NCI-H2107 (cell line): ENCODE results near the gene CTXN1.
"Not testable (repeated sequence)": the region's sequence is repeated elsewhere in the genome, so short reads cannot be mapped to it uniquely, and the experiment has no call there.

ENCODE experiments used
- DNase-seq: peaks from one replicate; lab custom pipeline; 2025; lab: John Stamatoyannopoulos, UW

Gene CTXN1

DNA sequence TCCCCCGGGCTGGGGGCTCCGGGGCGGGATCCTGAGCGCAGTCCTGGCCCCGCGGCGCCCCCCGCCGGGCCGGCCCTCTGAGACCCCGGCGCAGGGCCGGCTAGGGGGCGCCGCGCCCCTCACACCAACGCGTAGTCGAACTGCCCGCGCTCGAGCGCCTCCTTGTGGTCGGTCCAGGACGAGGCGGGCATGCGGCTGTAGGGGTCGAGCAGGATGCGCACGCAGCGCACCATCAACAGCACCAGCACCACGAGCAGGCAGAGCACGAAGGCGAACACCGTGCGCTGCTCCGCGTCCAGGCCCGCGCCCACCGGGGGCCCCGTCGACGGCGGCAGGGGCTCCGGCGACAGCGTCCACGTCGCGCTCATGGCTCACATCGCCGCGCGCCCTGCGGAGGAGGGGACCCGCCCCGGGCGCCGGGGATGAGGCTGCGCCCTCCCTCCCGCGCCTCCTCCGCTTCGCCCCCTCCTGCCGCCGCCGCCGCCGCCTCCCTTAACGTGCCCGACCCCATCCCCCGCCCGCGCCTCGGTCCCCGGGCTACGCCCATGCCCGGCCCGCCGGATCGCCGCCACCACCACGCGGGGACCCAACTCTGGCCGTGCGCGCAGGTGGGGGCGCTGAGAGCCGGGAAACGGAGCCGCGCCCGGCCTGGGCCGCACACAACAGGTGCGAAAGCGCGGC lies 624 bp downstream of the CTXN1 start:
- peak; percentile 17 for DNase-seq

DNA sequence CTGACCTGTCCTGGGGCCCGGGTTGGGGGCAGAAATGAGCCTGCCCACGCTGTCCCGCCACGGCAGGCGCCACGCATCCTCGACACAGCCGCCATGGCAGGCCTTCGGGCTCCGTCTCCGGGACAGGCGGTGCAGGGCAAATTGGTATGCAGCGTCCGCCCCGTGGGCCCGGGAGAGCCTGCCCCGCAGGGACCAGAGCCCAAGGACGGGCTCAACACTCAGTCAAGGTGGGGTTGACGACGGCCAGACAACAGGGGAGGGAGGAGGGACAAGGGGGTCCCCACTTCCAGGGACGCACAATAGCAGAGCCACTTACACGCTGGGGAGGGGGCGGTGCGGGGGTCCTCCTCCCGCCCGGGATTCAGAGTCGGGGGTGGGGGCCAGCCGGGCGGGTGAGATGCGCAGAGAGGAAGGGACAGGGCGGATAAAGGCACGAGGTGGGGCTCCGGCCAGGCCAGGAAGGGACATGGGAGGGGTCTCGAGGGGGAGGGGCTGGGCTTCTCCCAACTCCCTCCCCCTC lies 1.2 kb downstream of the CTXN1 start:
- no peak for DNase-seq

- DNase-seq = no peak
These were observed 1.7 kb downstream of the CTXN1 start for GRCh38 chr19:7924241-7924640.

DNA sequence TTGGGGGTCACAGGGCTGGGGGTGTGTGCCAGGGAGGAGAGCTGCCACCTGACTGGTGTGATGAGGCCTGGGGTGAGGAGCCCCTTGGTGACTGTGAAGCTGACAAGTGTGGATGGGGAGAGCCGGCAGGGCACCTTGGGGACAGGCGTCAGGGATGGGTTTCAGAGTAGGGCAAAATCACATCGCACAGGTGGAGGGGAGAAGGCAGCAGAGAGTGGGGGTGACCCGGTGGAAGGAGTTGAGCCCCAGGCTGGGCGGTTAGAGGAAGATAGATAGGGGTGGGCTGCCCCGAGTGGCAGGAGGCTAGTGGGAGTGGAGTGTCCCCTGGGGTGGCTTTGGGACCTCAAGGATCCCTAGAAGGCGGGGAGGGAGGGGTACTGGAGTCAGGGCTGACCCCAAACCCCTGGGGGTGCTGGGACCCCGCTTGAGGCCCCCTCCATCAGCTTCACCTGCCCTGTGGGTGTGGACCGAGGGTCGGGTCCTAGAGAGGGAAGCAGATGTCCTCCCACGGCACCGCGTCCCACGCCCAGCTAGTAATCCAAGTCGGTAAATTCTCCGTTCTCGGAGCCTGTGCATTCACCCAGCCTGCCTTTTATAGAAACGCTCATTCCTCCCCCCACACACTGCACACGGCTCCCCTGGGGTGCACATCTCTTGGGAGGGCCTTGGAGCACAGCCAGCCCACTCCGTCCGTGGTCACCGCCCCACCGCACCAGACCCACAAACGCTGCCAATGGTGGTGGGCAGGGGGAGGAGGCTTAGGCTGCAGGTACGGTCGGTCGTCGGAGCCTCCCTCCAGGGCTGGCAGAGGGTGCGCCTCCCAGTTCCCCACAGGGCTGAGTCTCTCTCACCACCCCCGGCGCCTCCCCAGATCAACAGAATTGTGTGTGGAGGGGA lies 2.4 kb downstream of the CTXN1 start:
- no peak for DNase-seq

GRCh38 chr19:7922836-7923195 lies 3.1 kb downstream of the CTXN1 start:
- no peak for DNase-seq

DNA sequence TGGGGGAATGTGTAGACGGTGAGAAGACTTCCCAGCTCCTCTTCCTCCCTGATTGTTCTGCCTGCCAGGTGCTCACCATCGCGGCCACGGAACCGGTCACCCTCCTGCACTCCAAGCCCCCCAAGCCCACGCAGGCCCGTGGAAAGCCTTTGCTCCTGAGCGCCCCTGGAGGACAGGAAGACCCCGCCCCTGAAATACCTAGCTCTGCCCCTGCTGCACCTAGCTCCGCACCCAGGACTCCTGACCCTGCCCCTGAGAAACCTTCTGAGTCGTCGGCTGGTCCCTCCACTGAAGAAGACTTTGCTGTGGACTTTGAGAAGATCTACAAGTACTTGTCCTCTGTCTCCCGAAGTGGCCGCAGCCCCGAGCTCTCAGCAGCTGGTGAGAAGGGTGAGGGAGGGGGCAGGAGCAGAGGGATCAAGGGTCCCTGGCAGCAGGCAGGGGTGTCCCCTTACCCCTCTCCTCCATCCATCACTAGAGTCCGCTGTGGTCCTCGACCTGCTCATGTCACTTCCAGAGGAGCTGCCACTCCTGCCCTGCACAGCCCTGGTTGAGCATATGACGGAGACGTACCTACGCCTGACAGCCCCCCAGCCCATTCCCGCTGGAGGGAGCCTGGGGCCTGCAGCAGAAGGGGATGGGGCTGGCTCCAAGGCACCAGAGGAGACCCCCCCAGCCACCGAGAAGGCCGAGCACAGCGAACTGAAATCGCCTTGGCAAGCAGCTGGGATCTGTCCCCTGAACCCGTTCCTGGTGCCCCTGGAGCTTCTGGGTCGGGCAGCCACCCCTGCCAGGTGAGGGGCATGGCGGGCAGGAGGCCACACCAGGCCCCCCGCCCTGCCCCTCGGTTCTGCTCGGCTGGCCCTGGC lies 3.7 kb downstream of the CTXN1 start:
- DNase-seq = no peak

DNA sequence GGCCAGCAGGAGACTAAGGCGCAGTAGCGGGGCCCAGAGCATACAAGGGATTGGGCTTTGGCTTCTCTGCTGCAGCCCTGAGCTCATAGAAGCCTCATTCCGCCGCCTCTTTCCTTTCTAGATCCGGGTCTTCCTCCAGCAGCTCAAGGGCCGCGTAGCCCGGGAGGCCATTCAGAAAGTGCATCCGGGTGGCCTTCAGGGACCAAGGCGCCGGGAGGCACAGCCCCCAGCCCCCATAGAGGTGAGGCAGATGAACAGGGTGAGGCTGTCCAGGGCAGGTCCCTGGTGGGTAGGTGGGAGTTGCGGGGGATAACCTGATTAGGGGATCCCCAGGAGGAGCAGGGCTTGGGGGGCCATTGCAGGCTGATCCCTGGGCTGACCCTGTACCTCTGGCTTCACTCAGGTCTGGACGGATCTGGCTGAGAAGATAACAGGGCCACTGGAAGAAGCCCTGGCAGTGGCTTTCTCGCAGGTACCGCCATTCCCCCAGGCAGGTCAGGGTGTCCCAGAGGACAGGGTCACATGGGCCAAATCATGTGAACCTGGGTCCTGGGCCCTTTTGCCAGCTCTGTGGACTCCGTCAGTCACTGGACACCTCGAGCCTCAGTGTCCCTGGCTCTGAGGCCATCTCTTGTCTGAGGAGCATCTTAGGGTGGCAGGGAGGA lies 4.5 kb downstream of the CTXN1 start:
- no peak for DNase-seq

- peak; percentile 84 for DNase-seq
These were observed 5.2 kb downstream of the CTXN1 start for GRCh38 chr19:7920519-7921301.

DNA sequence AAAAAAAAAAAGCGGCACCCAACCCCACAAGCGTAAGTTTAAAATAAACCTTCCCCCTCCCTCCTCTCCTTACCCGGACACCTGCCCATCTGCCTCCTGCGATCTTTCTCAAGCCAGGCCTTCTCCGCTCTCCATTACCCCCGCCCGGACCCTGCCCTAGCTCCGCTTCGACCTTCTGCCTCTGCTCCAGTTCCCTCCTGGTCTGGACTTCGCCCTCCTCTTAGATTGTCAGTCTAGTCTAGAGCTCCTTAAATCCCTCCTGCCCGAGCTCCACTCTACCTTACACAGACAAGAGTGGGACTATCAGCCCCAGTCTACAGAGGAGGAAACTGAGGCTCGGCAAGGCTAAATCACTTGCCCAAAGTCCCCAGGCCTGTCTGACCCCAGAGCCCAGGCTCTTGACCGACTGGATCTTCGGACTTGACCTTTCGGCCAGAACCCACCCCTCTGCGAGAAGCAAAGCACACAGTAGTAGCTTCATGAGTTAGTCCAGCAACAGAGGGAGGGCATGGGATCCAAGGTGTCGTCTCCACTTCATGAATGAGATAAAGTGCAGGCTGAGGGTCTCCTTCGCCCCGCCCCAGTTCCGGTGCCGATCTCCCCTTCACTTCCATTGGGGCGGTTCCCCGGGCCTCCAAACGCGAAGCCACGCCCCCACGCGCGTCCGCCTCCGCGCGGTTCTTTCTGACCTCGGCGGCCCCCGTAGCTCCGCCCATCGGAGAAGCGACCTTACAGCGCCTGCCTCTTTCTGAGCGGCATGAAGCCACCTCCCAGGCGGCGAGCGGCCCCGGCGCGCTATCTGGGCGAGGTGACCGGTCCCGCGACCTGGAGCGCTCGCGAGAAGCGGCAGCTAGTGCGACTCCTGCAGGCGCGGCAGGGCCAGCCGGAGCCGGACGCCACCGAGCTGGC lies 6.1 kb downstream of the CTXN1 start, which contains the start of gene SNAPC2:
Gene SNAPC2 (plus strand): TSS at position 729 of the 909 bp plus-strand sequence. CDS start 29 bp downstream, at position 758.
- peak; percentile 81 for DNase-seq

- DNase-seq = no peak
These were observed 7.1 kb downstream of the CTXN1 start for GRCh38 chr19:7918615-7919421.

- not testable (repeated sequence) for DNase-seq
These were observed 7.8 kb downstream of the CTXN1 start for GRCh38 chr19:7918062-7918614.

DNA sequence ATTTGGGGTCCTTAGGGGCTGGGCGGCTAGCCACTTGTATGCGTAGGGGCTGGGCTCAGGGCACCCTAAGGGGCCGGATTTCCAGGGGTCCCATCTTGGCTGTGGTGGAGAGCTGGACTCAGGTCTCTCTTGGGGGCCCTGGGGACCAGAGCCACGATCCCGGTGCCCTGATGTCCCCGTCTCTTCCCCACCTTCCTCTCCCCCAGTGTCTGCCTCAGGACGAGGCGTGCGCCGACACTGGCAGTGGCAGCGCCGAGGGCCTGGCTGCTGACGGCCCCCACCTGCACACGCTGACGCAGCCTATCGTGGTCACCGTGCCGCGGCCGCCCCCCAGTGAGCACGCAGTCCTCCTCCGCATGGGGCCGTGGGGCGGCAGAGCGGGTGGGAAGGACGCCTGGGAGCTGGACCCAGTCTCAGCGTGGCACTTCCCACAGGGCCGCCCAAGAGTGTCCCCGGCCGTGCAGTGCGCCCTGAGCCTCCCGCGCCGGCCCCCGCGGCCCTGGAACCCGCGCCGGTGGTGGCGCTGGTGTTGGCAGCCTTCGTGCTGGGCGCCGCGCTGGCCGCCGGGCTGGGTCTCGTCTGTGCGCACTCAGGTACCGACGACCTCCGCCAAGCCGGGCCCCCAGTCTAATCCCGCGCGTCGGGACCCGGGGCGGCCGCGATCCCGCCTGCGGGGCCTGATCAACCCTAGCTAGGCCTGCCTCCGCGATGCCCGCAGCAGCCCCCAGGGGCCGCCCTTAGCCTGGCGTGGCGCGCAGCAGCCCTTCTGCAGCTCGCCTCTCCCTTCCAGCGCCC lies 8.5 kb downstream of the CTXN1 start:
- DNase-seq = no peak

DNA sequence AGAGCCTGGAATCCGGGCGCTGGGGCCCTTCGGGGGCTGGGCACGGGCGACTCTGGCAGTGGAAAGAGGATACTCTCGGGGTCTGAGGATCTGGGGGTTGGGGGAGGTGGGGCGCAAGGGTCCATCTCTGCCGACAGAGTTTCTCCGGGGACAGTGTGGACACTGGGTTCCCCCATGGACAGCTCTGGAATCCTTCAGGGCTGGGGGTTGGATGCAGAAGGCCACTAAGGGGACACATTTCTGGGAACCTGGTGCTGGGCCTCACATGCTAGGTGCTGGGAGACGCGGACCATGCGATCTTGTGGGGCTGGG lies 9.0 kb downstream of the CTXN1 start:
- DNase-seq = no peak

DNA sequence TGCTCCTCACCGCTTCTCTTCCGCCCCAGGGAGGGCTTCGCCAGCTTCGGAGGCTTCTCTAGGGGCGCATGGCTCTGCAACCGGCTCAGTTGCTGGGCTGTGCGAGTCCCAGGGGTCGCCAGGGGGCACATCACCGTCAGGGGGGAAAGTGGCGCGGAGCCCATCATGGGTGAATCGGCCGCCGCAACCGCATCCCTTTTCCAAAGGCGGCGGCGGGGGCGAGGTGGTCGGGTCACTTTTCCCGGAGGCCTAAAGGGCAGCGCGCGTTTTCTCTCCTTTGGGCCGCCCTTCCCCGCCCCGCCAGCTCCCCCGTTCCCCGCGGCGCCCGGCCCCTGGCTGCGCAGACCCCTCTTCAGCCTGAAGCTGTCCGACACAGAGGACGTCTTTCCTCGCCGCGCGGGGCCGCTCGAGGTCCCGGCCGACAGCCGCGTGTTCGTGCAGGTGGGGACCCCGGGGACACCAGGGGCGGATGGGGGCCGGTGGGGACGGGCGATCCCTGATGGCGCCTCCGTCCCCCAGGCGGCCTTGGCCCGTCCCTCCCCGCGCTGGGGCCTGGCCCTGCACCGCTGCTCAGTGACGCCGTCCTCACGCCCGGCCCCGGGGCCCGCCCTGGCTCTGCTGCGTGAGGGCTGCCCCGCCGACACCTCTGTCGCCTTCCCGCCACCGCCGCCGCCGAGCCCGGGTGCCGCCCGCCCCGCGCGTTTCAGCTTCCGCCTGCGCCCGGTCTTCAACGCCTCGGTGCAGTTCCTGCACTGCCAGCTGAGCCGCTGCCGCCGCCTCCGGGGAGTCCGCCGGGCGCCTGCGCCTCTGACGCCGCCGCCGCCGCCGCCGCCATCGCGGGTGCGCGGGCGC lies 9.6 kb downstream of the CTXN1 start:
- no peak for DNase-seq

- no peak for DNase-seq
These were observed 10.5 kb downstream of the CTXN1 start for GRCh38 chr19:7915250-7916102.

GRCh38 chr19:7914598-7915045 lies 11.3 kb downstream of the CTXN1 start, which contains the start of gene TGFBR3L:
TSS of gene TGFBR3L (plus strand) at chr19:7914830.
- DNase-seq = no peak
